NB4 (cell line): Measurements from ENCODE around the gene EMX1.

Experiments
- MAX ChIP-seq: IDR thresholded peaks from 2 replicates; pipeline ENCODE4 v1.6.1; 2011; ENCODE audit warnings: low read depth, low read length
- POLR2A ChIP-seq: IDR thresholded peaks from 2 replicates; pipeline ENCODE4 v1.6.1; 2011; ENCODE audit warnings: mild to moderate bottlenecking; ENCODE audit not compliant: insufficient read length; ENCODE audit errors: extremely low read depth
- TF ChIP-seq, protein P1 (sequence below): IDR thresholded peaks from one replicate; pipeline ENCODE4 v1.5.1; 2012; ENCODE audit warnings: low read depth, low read length

DNA sequence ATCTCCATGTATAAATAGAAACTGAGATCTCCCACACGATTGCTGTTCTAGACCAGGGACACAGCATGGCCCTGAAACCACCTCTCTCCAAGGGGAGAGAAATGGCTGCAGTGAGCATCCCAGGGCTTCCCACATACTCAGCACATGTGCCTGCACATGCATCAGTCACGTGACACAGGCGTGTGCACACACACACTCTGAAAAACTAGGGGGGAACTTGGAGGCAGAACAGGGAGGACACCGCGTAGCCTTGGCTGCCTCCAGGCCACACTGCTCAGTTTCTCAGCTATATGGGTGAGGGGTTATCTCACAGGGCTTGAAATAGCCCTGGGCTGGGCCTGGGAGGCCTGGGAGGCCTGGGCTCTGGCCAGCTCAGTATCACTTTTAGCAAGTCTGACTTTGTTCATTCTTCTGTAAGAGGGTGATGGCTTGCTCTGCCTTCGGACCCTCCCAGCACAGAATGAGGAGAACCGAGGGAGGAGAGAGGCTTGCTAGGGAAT lies 66.9 kb downstream of the EMX1 start:
- TF ChIP-seq POLR2A: no peak
- no peak for TF ChIP-seq MAX
- TF ChIP-seq, protein P1, sequence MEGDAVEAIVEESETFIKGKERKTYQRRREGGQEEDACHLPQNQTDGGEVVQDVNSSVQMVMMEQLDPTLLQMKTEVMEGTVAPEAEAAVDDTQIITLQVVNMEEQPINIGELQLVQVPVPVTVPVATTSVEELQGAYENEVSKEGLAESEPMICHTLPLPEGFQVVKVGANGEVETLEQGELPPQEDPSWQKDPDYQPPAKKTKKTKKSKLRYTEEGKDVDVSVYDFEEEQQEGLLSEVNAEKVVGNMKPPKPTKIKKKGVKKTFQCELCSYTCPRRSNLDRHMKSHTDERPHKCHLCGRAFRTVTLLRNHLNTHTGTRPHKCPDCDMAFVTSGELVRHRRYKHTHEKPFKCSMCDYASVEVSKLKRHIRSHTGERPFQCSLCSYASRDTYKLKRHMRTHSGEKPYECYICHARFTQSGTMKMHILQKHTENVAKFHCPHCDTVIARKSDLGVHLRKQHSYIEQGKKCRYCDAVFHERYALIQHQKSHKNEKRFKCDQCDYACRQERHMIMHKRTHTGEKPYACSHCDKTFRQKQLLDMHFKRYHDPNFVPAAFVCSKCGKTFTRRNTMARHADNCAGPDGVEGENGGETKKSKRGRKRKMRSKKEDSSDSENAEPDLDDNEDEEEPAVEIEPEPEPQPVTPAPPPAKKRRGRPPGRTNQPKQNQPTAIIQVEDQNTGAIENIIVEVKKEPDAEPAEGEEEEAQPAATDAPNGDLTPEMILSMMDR: no peak
